K562 (cell line): ENCODE data around the gene LAMA5. TPM values are rescaled to one million over a fixed set of nuclear protein-coding genes. Genes with fewer than 3 reads are reported as not detected.

Experiments used
- ARID1B ChIP-seq: fragments of 450-650 bp; IDR thresholded peaks from 2 replicates; pipeline ENCODE4 v1.6.1; 2016; ENCODE audit warnings: antibody characterized with exemption, mild to moderate bottlenecking, inconsistent platforms
- CAMTA2 ChIP-seq: fragments of 250-450 bp; sonication (Bioruptor Pico); conservative IDR thresholded peaks from 2 replicates; pipeline ENCODE4 v1.5.1; 2022
- ELF2 ChIP-seq: fragments of 250-450 bp; sonication (Bioruptor Pico); IDR thresholded peaks from 2 replicates; pipeline ENCODE4 v1.5.0; 2021; ENCODE audit warnings: mild to moderate bottlenecking
- EP300 ChIP-seq: IDR thresholded peaks from 2 replicates; pipeline ENCODE4 v1.6.1; 2012; ENCODE audit warnings: low read length, improper control_type of control experiment
- HDAC2 ChIP-seq: fragments of 450-650 bp; IDR thresholded peaks from 2 replicates; pipeline ENCODE4 v1.6.1; 2016; ENCODE audit warnings: mild to moderate bottlenecking
- LARP7 ChIP-seq: fragments of 450-650 bp; IDR thresholded peaks from 2 replicates; pipeline ENCODE4 v1.6.1; 2016
- NFIC ChIP-seq: fragments of 450-650 bp; IDR thresholded peaks from 2 replicates; pipeline ENCODE4 v1.6.1; 2017; ENCODE audit warnings: mild to moderate bottlenecking, inconsistent platforms
- RBM22 ChIP-seq: fragments of 200-400 bp; formaldehyde crosslinking; IDR thresholded peaks from 2 replicates; pipeline ENCODE4 v1.6.1; 2018; ENCODE audit warnings: low read length, low read depth; ENCODE audit not compliant: poor library complexity, severe bottlenecking
- SP1 ChIP-seq: sonication (generic); formaldehyde crosslinking; IDR thresholded peaks from 2 replicates; pipeline ENCODE4 v1.8.1; 2022; ENCODE audit warnings: mild to moderate bottlenecking, missing genetic modification reagents
- ZKSCAN1 ChIP-seq: fragments of 150-350 bp; IDR thresholded peaks from 2 replicates; pipeline ENCODE4 v1.6.1; 2016; ENCODE audit warnings: low read depth, low read length
- polyA plus RNA-seq, 8 experiments: library from polyadenylated mRNA; depleted of rRNA in 4 of 8; stranded (reverse) in 5 of 8; unstranded in 3 of 8; fragments of >200 nt; fragmentation: Nextera tagmentation in 2 of 8; fragmentation: Illumina TruSeq in 1 of 8; extraction: Ambion mirVana in 2 of 8; extraction: Trizol in 1 of 8; gene quantifications; 2 replicates each; pipeline versions ENCODE4 v1.2.1 to v1.2.3, GENCODE V29; 2011 to 2014; ENCODE audit warnings: inconsistent platforms in 1 of 8, missing spikeins in 1 of 8
- total RNA-seq, 7 experiments: library from RNA; depleted of rRNA in 6 of 7; stranded (reverse); fragments of >200 nt in 6 of 7; fragmentation: Illumina TruSeq in 2 of 7; extraction: Trizol in 2 of 7; gene quantifications; 2 replicates each; pipeline versions ENCODE4 v1.2.1 to v1.2.3, GENCODE V29; 2011 to 2021; ENCODE audit warnings: low replicate concordance in 1 of 7
- TF ChIP-seq, protein P1 (sequence below), 2 experiments: IDR thresholded peaks in 1 of 2; conservative IDR thresholded peaks in 1 of 2; 2 replicates each; pipeline ENCODE4 v1.6.1; 2016; ENCODE audit warnings: low read depth in 2 of 2, mild to moderate bottlenecking in 1 of 2, missing compliant biosample characterization in 1 of 2, missing genetic modification characterization in 1 of 2, moderate library complexity in 1 of 2
- TF ChIP-seq, protein P2 (sequence below): fragments of 450-650 bp; formaldehyde crosslinking; IDR thresholded peaks from 2 replicates; pipeline ENCODE4 v1.4.0; 2022; ENCODE audit warnings: missing genetic modification characterization
- TF ChIP-seq, protein P3 (sequence below): fragments of 450-650 bp; IDR thresholded peaks from 2 replicates; pipeline ENCODE4 v1.6.1; 2016
- TF ChIP-seq, protein P4 (sequence below), 2 experiments: fragments of 450-650 bp; formaldehyde crosslinking in 1 of 2; IDR thresholded peaks; 2 replicates each; pipeline versions ENCODE4 v1.4.0 to v1.6.1; 2014 to 2020; ENCODE audit warnings: mild to moderate bottlenecking in 2 of 2, borderline replicate concordance in 1 of 2, low read depth in 1 of 2

Gene LAMA5
- total and polyA plus RNA-seq, 9 of the 15 experiments (the other 6 are each of a cell fraction or from before 2014, with no cell fraction given), result 0.31 to 101 (median 7.8) TPM

DNA sequence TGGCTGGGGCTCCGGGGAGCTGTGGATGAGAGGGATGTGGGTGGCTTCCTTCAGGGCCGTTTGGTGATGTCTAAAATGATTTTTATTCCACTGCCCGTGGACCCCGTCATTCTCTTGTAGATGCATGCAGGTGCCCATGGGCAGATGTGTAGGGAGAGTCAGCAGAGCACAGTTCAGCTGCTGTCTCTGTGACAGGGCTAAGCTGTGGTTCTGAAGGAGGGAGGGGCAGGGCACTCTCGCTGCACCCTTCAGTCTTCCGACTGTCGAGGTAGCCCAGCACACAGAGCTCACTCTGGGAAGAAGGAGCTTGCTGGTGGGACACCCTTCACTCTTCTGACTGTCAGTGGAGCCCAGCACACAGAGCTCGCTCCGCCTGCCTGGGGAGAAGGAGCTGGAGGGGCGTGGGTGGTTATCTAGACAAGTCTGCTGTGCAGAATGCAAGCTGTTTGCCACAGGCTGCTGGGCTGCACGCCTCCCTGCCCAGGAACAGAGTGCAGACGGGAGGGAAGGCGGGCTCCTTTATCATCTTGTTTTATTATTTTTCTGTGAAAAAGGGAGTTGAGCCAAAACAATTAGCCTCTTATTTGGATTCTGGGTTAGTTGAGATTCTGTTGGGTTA, 92.7 kb downstream of the LAMA5 start (continued):
- TF ChIP-seq SP1 (CRISPR knock-in tag), result no peak
- TF ChIP-seq ARID1B, result peak; percentile 50
- TF ChIP-seq, protein P1, sequence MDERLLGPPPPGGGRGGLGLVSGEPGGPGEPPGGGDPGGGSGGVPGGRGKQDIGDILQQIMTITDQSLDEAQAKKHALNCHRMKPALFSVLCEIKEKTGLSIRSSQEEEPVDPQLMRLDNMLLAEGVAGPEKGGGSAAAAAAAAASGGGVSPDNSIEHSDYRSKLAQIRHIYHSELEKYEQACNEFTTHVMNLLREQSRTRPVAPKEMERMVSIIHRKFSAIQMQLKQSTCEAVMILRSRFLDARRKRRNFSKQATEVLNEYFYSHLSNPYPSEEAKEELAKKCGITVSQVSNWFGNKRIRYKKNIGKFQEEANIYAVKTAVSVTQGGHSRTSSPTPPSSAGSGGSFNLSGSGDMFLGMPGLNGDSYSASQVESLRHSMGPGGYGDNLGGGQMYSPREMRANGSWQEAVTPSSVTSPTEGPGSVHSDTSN (CRISPR knock-in tag; IDR thresholded peaks at IDR 0.05; ENCODE audit: low read depth), result no peak
- TF ChIP-seq, protein P1 (tag; conservative IDR thresholded peaks at IDR 0.05; ENCODE audit: low read depth), result no peak
- TF ChIP-seq EP300, result no peak; the same call in 1 of the 2 replicates
- TF ChIP-seq HDAC2, result no peak
- TF ChIP-seq, protein P2, sequence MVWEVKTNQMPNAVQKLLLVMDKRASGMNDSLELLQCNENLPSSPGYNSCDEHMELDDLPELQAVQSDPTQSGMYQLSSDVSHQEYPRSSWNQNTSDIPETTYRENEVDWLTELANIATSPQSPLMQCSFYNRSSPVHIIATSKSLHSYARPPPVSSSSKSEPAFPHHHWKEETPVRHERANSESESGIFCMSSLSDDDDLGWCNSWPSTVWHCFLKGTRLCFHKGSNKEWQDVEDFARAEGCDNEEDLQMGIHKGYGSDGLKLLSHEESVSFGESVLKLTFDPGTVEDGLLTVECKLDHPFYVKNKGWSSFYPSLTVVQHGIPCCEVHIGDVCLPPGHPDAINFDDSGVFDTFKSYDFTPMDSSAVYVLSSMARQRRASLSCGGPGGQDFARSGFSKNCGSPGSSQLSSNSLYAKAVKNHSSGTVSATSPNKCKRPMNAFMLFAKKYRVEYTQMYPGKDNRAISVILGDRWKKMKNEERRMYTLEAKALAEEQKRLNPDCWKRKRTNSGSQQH (CRISPR knock-in tag), result no peak
- TF ChIP-seq ELF2, result no peak
- no peak for TF ChIP-seq LARP7
- peak; percentile 38 for TF ChIP-seq NFIC
- no peak for TF ChIP-seq CAMTA2
- TF ChIP-seq, protein P3, sequence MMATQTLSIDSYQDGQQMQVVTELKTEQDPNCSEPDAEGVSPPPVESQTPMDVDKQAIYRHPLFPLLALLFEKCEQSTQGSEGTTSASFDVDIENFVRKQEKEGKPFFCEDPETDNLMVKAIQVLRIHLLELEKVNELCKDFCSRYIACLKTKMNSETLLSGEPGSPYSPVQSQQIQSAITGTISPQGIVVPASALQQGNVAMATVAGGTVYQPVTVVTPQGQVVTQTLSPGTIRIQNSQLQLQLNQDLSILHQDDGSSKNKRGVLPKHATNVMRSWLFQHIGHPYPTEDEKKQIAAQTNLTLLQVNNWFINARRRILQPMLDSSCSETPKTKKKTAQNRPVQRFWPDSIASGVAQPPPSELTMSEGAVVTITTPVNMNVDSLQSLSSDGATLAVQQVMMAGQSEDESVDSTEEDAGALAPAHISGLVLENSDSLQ, result no peak
- TF ChIP-seq, protein P4, sequence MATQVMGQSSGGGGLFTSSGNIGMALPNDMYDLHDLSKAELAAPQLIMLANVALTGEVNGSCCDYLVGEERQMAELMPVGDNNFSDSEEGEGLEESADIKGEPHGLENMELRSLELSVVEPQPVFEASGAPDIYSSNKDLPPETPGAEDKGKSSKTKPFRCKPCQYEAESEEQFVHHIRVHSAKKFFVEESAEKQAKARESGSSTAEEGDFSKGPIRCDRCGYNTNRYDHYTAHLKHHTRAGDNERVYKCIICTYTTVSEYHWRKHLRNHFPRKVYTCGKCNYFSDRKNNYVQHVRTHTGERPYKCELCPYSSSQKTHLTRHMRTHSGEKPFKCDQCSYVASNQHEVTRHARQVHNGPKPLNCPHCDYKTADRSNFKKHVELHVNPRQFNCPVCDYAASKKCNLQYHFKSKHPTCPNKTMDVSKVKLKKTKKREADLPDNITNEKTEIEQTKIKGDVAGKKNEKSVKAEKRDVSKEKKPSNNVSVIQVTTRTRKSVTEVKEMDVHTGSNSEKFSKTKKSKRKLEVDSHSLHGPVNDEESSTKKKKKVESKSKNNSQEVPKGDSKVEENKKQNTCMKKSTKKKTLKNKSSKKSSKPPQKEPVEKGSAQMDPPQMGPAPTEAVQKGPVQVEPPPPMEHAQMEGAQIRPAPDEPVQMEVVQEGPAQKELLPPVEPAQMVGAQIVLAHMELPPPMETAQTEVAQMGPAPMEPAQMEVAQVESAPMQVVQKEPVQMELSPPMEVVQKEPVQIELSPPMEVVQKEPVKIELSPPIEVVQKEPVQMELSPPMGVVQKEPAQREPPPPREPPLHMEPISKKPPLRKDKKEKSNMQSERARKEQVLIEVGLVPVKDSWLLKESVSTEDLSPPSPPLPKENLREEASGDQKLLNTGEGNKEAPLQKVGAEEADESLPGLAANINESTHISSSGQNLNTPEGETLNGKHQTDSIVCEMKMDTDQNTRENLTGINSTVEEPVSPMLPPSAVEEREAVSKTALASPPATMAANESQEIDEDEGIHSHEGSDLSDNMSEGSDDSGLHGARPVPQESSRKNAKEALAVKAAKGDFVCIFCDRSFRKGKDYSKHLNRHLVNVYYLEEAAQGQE (IDR thresholded peaks at IDR 0.05; ENCODE audit: borderline replicate concordance), result no peak
- TF ChIP-seq, protein P4 (CRISPR knock-in tag; IDR thresholded peaks at IDR 0.05; ENCODE audit: low read depth), result no peak
- no peak for TF ChIP-seq ZKSCAN1
- TF ChIP-seq RBM22, result no peak
